NCI-H2171 treated with DMSO at 0.1 percent for 48 hours (cell line): Measurements from ENCODE around the gene PLCB4.

ENCODE experiments used
- DNase-seq: peaks from one replicate; lab custom pipeline; 2025; lab: John Stamatoyannopoulos, UW

PLCB4 gene

DNA sequence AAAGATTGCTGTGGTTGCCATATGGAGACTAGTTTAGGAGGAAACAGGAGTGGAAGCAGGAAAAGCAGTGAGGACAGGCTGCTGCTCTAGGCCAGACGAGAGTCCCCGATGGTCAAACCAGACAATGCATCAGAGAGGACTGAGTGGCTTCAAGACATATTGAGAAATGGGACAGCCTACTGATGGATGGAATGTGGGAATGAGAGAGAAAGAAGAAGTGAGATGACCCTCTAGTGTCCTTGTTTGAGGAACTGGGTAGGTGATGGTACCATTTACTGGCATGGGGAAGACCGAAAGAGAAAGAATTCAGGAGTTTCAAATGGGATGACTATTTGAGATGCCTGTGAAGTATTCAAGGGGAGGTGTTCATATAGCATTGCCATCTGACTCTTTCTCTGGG is 333.7 kb downstream of the PLCB4 start:
- DNase-seq, result no peak

DNA sequence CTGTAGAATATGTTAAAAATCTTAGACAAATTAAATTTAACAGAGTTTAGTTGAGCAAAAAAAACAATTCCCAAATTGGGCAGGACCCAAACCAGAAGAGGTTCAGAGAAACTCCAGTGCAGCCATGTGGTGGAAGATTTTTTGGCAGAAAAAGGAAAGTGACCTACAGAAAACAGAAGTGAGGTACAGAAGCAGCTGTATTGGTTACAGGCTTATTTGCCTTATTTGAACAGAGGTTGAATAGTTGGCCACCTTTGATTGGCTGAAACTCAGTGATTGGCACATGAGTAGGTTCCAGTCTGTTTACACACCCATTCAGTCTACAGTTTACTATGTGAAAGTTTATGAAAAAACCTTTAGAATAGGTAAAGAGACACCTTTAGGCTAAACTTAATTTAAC is 334.6 kb downstream of the PLCB4 start:
- DNase-seq, result no peak

DNA sequence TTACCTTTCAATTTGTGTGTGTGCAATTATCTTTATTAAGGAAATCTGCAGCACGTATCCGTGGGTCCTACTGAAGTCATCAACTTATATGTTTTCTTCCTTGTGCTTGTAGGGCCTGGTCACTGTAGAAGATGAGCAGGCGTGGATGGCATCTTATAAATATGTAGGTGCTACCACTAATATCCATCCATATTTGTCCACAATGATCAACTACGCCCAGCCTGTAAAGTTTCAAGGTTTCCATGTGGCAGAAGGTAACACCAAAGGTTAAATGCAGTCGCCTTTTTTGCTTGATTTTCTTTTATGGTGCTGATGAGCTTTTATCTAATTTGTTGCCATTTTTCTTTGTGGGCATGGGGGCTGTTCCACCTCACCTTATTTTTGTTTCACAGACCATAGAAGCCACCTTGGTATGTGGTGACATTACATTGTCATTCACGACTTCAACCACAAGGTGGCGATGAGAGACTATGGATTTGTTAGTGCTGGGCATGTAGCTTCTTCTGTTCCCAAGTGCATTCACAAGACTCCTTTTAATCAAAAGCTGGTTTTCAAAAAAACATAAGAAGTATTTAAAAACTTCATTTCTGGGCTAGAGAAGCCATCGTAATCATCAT is 339.0 kb downstream of the PLCB4 start:
- DNase-seq, result peak; percentile 80

DNA sequence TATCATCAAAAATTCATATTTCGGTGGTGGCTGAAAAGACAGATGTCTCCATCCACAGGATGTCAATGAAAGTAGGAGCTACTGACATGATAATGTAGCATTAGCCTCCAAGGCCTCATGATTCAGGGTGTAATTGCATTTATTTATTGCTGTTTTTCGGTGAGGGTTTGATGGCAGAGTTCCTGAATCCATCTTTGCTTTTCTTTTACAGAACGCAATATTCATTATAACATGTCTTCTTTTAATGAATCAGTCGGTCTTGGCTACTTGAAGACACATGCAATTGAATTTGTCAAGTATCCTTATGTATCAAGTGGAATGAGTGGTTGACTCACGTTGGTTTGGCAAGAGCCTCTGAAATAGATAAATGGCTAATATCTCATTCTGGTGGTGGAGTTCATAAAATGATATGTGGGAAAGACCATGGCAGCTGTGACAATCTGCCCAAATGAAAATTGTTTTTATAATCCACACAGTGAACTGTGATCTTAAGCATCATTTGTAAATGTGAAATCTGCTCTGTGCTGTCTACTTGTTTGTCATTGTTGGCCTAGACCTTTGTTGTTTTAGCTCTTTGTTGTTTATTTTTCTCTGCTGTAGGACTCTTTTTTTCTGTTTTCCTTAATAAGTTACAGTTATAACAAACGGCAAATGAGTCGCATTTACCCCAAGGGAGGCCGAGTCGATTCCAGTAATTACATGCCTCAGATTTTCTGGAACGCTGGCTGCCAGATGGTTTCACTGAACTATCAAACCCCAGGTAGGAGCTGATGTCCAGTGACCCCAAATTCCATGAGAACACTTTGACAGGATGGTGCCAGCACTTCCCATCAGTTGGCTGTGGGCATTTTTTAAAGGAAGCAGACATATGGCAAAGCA is 339.8 kb downstream of the PLCB4 start:
- DNase-seq, result peak; percentile 62

DNA sequence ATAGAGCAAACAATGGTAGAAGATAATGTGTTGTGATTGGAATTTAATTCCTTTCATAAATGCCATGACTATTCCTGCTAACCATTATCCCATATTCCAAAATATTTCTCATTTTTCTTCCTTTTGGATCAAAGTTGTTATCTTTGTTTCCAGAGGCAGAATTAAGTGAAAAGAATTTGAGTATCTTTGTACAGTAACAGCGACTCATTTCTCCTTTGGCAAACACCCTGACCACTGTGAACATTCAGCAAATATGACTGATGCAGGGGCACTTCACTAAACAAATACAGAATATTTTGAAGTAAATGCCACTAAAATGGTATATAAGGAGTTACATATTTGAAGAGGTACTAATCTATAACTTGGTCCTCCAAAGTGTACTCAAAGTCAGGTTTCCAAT is 340.5 kb downstream of the PLCB4 start:
- no peak for DNase-seq

DNA sequence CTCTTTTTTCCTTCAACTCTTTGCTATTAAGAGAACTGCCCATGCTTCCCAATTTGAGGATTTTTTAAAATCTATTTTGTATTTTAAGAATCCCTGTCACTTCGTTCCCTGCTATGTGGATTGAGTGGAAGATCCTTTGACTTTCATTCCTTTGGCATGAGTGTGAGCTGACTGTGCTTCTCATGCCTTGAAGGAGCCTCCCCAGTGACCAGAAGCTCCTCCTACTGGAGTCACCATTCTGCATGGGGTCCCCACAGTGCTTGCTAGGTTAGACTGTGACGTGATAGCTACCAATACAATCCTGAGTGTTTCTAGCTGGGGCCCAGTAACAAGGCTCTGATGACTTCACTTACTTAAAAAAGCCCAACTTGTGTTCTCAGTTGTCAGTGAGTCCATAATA is 341.1 kb downstream of the PLCB4 start:
- DNase-seq, result no peak

DNA sequence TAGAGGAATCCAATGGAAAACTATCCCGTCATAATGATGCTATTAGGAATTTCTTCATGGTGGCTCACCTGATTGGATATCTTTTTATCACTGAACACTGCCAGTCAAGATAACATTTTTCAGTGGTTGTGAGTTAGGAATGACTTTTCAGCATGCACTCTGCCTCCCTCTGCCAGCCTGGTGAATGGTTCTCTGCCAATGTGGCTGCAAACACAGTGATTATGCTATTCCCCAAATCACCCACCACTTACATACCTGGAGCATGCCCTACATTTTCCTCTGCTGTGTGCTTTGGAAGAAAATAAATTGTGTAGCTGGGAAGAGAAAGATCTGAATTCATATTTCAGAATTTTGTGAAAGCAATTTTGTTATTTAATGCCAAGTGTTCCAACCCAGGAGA is 342.9 kb downstream of the PLCB4 start:
- DNase-seq, result no peak

DNA sequence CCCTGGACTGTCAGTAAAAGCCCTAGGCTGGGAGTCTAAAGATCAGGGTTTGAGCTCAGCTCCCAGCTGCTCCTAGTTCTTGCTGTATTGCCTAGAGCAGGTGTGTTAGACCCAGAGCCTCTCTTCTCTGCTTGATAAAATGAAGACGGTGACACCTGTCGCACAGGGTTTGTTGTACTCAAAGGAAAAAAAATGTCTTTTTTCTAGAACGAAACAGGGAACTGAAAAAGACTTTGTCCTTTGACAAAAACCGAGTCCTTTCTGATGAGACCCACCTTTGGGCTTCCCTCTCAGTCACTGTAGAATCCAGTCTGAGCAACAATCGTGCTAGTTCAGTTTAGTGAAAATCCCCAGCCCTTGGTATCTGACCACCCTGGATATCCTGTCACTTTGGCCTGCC is 343.4 kb downstream of the PLCB4 start:
- no peak for DNase-seq

DNA sequence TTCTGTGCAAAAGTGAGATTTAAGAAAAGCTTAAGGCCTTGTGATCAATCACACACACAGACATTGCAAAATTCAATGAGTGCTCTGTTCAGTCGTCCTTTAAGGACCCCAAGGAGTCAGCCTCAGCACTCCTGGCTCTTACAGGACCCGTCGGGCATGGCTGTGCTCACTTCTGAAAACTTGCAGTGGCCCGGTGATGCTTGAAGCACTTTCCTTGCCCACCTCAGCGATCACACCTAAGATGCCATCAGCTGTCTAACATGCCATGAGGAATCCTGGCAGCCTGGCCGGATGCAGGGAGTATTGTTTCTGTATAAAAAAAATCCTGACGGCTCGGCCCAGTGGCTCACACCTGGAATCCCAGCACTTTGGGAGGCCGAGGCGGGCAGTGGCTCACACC is 344.1 kb downstream of the PLCB4 start:
- no peak for DNase-seq

DNA sequence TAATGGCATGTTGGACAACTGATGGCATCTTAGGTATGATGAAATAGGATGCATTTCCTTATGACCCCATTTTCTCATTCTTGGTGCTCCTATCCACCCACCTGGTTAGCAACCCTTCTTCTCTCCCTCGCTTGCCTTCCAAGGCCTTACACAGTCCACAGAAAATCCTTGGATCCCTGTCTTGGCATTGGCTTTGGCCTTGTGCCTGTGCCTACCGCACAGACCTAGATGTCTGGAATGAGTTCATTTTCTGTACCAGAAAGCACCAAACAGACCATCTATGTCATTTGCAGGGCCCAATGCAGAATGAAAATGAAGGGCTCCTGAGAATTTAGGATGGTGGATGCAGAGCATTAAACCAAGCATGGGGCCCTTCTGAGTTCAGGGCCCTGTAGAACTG is 346.5 kb downstream of the PLCB4 start:
- no peak for DNase-seq

DNA sequence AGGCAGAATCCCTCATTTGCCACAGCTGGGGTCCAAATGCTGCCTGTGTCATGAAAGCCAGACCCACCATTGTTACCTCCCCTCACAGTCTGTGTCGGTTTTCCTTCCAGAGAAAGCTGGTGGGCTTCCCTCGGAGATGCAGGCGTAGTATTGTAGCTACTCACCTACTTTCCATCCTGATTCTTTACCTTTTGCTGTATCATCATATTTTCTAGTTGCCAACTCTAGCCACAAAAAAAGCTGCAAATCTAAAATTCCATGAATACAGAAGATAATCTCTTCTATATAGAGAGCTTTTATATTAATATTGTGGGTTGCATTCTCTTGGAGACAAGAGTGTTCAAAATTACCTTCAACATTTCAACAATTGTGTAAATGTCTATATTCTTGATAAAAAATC is 347.5 kb downstream of the PLCB4 start:
- no peak for DNase-seq

DNA sequence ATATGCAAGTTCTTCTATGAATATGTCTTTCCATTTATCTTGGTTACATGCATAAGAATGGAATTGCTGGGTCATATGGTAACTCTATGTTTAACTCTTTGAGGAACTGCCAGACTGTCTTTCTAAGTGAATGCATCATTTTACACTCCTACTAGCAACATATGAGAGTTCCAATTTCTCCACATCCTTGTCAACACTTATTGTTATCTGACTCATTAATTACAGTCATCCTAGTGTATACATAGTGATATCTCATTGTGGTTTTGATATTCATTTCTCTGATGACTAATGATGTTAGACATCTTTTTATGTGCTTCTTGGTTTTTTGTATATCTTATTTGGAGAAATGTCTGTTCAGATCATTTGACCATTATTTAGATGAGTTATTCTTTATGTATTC is 348.8 kb downstream of the PLCB4 start:
- DNase-seq, result no peak

DNA sequence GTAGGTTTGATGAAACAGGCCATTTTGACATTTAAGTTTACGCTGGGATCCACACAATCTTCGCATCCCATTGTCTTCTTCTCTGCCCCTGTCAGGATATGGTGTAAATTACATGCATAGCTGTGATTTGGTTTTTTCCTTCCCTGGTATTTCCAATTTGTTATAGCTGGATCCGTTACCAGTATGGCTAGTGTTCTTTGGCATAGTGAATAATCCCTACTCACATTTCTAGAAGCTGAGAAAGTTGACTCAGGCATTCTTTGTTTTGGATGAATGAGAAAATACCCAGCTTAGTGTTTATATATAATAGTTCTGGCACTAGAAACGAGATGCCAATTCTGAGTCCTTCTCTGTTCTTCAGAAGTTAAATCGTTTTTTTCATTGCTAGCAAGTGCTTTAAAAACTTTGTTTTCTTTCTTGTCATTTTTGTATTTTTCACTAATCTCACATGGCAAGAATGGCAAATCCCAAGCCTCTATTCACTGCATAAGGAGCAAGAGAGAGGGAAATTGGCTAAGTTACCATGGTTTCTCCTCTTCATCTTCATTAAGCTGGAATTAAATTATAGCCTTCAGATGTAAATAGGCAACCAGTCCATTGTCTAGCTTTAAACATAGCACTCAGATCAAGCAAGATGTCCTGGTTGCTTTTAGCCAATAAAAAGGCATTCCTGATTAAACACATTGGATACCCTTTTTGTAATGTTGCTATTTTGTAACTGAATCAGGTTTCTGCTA is 353.6 kb downstream of the PLCB4 start:
- no peak for DNase-seq

DNA sequence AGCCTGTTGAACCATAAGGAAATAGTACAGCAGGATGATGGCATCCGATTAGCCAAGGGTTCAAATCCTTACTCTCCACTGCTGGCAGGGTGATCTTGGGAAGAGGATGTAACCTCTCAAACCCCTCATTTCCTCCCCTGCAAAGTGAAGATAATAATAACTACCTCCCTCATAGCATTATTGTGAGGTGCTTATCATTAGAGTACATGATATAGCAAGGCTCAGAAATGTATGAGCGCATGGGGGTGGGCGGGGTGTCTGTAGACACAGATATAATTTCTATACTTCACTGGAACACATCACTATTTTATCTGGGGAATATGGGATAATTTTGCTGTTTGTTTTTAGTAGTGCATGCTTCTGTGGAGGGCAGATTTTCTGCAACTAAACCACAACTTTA is 355.7 kb downstream of the PLCB4 start:
- no peak for DNase-seq

DNA sequence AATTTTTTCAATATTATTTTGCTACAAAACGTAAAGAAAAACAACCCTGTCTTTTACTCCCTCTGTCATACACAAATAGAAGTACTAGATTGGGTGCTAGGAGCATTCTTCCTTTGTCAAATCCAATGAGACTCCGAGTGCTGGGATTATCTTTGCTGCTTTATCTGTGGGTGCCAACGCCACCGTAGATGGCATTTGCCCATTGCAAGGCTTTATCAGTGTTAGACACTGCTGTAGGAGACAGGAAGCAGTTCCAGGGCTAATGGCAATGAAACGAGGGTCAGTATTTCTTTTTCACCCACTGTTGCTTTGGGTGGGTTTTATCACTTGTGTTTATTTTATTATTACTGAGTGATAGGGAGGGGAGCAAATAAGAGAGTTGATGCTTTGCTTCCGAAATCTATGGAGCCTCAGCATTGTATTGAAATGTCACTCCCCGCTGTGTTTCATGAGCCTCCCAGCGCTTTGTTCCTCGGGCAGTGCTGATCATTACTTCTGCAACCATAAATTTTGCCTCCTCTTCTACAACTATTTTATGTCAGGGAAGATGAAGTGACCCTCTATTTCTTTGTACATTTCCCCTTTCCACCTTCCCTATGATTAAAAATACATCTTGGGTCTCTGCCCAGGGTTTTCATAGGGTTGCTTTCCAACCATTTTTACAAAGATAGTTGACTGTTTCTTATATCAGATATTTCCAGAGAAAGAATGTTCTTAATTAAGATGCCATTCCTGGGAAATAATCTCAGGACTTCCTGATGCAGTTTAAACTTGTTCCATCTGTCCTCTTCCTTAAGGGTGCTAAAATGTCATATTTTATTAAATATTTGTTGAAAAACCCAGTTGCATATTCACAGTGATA is 358.8 kb downstream of the PLCB4 start:
- no peak for DNase-seq

DNA sequence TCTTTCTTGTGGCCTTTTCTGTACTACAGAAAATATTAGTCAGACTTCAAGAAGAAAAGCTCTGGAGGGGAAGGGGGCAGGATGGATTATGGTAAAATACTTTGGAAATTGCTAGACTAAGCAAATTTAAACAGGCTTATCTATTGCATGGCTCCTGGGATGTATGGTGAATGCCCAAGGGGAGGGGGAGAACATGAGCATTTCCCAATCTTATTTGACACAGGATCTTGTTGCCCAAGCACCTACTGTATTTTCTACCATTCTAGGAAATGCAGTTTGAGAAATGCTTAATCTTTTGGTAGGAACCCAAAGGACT is 359.4 kb downstream of the PLCB4 start:
- no peak for DNase-seq

DNA sequence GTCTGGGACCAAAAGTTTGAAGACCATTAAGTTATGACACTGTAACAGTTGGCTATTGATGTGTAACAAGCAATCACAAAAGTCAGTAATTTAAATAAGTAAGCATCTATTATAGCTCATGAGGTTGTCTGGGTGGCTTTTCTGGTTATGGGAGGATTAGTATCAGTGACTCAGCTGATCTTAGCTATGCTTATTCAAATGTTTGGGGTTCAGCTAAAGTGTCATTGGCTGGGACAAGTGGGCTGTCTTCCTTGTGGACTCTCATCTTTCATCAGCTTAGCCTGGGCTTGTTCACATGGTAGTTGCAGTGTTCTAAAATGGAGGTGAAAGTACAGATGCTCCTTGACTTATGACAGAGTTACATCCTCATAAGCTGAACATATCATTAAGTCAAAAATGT is 370.9 kb downstream of the PLCB4 start:
- DNase-seq, result no peak

DNA sequence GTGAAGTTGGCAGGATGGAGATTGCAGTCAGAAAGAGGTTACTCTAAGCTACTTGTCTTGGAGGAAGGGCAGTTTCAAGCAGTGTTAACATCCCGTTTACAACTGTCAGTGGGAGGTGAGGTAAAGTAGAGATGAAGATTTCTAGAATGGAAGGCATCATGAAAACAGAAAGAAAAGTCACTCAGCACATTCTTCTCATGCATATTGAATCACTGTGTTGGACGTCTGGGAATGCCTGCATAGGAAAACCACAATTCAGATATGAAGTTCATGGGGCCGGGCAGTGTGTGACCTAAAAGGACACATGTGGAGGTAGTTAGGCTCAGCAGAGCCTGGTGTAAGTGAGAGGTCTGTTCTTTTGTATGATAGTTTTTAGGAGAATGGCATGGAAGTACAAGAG is 372.0 kb downstream of the PLCB4 start:
- no peak for DNase-seq

DNA sequence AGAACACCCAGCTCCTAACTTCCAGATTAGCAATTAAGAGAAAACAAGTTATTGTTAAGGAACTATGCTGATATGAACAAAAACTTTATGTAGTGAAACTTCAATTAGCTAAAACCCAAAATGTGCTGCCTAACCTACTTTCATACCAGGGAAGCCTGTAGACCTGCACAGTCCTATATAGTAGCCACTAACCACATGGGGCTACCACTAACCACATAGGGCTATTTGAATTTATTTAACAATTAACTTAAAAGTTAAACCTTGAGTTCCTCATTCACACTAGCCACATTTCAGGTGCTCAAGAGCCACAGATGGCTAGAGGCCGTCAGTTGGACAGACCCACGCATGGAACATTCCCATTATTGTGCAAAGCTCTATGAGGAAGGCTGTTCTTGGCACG is 373.1 kb downstream of the PLCB4 start:
- DNase-seq, result no peak

DNA sequence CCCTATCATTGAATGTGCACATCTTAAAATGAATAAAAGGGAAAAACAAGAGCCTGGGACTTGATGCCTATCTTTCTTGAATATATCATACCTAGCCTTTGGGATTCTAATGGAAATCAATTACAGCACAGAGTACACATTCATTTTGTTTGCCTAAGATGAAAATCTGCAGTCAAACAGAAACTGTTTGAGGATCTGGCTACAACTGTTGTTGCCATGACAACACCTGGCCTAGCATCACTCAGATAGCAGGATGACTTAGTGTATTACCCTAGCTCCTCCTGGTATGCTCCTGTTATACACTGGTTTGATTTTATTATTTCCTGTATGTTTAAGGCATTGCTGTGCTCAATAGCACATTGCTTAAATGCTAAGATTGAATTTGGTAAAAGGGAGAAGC is 374.0 kb downstream of the PLCB4 start:
- no peak for DNase-seq

DNA sequence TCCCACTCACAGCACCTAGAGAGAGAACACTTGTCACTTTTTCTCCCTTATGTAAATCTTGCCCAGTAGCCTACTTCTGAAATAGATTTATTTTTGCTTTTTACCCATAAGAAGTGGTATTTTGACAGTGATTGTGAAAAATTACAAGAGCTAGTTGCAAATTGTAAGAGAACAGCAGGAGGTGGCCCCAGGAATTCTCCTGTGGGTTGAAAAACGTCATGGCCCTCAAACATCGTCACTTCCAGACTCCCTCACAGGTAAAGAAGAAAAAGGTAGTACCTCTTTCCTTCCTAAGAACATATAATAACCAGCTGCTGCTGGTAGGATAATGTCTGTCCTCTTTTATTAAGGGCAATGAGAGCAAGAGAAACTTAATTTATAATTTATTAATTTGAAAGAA is 376.0 kb downstream of the PLCB4 start:
- DNase-seq, result no peak

DNA sequence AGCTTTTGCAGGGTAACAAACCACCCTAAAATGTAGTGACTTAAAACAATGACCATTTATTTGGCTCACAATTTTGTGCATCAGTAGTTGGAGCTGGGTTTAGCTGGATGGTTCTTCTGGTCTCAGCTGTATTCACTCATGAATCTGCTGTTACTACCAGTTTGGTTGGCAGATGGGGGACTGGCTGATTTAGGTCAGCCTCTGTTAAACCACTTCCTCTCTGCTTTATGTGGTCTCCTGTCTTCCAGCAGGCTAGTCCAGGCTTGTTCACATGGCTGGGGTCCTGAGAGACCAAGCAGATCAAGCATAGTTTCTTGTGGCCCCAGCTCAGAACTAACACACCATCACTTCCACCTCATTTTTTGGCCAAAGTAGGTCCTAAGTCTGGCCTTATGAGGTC is 378.3 kb downstream of the PLCB4 start:
- DNase-seq, result no peak
